GM10266 (cell line): ENCODE measurements around the gene SPATA16.

Source experiments
- DNase-seq: peaks from one replicate; pipeline ENCODE4 v3.0.0; 2012; ENCODE audit errors: extremely low spot score
- CTCF ChIP-seq: IDR thresholded peaks from 2 replicates; pipeline ENCODE4 v1.5.1; 2012; ENCODE audit warnings: mild to moderate bottlenecking, low read depth; ENCODE audit not compliant: control insufficient read depth, insufficient read depth; ENCODE audit errors: missing control alignments

SPATA16 gene

GRCh38 chr3:173019378-173019777 is 121.7 kb downstream of the SPATA16 start:
- DNase-seq = no peak
- no peak for TF ChIP-seq CTCF

- no peak for TF ChIP-seq CTCF
- DNase-seq = no peak
Measured at GRCh38 chr3:173018758-173019157, 122.3 kb downstream of the SPATA16 start.

GRCh38 chr3:173013219-173013832 is 127.7 kb downstream of the SPATA16 start:
- TF ChIP-seq CTCF = no peak
- DNase-seq = no peak

GRCh38 chr3:173009410-173009809 is 131.6 kb downstream of the SPATA16 start:
- no peak for TF ChIP-seq CTCF
- DNase-seq = no peak

GRCh38 chr3:173008978-173009377 is 132.1 kb downstream of the SPATA16 start:
- DNase-seq = no peak
- no peak for TF ChIP-seq CTCF

DNA sequence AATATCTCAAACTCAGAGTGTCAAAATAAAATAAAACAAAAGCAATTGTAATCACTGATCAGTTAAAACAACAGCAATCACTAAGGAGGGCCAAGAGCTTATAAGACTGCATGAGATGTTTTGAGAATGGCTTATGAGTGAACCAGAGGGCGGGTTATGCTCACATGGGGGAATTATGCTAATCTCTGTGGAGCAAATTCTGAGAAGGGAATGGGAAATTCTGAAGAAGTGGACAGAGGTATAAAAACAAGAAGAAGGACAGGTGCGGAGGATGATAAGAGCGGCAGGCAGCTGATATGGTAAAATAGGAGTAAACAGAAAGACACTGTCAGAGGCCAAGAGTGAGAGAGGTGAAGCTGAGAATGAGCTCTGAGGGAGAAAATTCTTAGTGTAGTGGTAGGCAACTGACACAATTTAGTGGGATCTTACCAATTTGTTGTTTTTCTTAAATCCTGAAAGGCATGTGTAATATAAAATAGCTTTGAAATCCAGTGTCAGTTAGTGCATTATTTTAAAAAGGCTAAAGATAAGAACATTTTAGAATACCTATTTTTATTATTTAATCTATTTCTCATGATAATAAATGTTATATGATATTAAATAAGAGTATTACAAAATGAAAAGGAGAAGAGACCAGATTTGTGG is 133.8 kb downstream of the SPATA16 start:
- DNase-seq = no peak
- no peak for TF ChIP-seq CTCF

- TF ChIP-seq CTCF = no peak
- no peak for DNase-seq
Measured at GRCh38 chr3:173006006-173006405, 135.0 kb downstream of the SPATA16 start.
